Measurements from ENCODE around the gene PBX3.

PBX3 gene

GRCh38 chr9:125988479-125989050 lies 241.4 kb downstream of the PBX3 start:
- H3F3A ChIP-seq (ENCODE audit: insufficient read depth) = no peaks in the 10 kb centered on the region
- no peak for TF ChIP-seq EZH2phosphoT487 (conservative IDR thresholded peaks at IDR 0.05; ENCODE audit: low read length)
- TF ChIP-seq CTCF (IDR thresholded peaks at IDR 0.05; ENCODE audit: insufficient read depth, low read length, poor library complexity, severe bottlenecking) = no peak
- H3K9me3 ChIP-seq (ENCODE audit: insufficient read depth, low read length) = no peaks in the 10 kb centered on the region
- no peaks in the 10 kb centered on the region for H4K20me1 ChIP-seq (ENCODE audit: low read depth, low read length)
- no peak overlapping the region for H2AFZ ChIP-seq (ENCODE audit: low read depth, low read length, severe bottlenecking)
- H3K9ac ChIP-seq (ENCODE audit: low read length) = no peak overlapping the region
- H3K9me2 ChIP-seq (replicated peaks; ENCODE audit: insufficient read depth, low read length) = no peaks in the 10 kb centered on the region
- H3K36me3 ChIP-seq (ENCODE audit: low read length) = no peaks in the 10 kb centered on the region
- no peak overlapping the region for H3K27ac ChIP-seq (ENCODE audit: low read depth, low read length)
- no peaks in the 10 kb centered on the region for H3K27me3 ChIP-seq (ENCODE audit: low read length)
- no peaks in the 10 kb centered on the region for H3K79me2 ChIP-seq (ENCODE audit: insufficient read depth, low read length)
- no peak overlapping the region for H3K4me3 ChIP-seq (ENCODE audit: insufficient read depth, low read length, poor library complexity, severe bottlenecking)
- no peak overlapping the region for H3K4me2 ChIP-seq (ENCODE audit: low read depth, low read length, poor library complexity, severe bottlenecking)

- Histone ChIP-seq H3K9me3 (ENCODE audit: insufficient read depth, low read length) (no peaks in the 10 kb centered on the region), H3K27ac (ENCODE audit: low read depth, low read length) (no peak overlapping the region), H2AFZ (ENCODE audit: low read depth, low read length, severe bottlenecking) (no peak overlapping the region), H3F3A (ENCODE audit: insufficient read depth) (no peaks in the 10 kb centered on the region), H3K9ac (ENCODE audit: low read length) (no peak overlapping the region), H4K20me1 (ENCODE audit: low read depth, low read length) (no peaks in the 10 kb centered on the region), H3K27me3 (ENCODE audit: low read length) (no peaks in the 10 kb centered on the region), H3K79me2 (ENCODE audit: insufficient read depth, low read length) (no peaks in the 10 kb centered on the region), H3K36me3 (ENCODE audit: low read length) (no peaks in the 10 kb centered on the region), H3K9me2 (replicated peaks; ENCODE audit: insufficient read depth, low read length) (no peaks in the 10 kb centered on the region), H3K4me2 (ENCODE audit: low read depth, low read length, poor library complexity, severe bottlenecking) (no peak overlapping the region), H3K4me3 (ENCODE audit: insufficient read depth, low read length, poor library complexity, severe bottlenecking) (no peak overlapping the region)
- no peak for TF ChIP-seq EZH2phosphoT487 (conservative IDR thresholded peaks at IDR 0.05; ENCODE audit: low read length)
- no peak for TF ChIP-seq CTCF (IDR thresholded peaks at IDR 0.05; ENCODE audit: insufficient read depth, low read length, poor library complexity, severe bottlenecking)
Observed at GRCh38 chr9:125989090-125989501, 241.9 kb downstream of the PBX3 start.

- TF ChIP-seq CTCF (IDR thresholded peaks at IDR 0.05; ENCODE audit: insufficient read depth, low read length, poor library complexity, severe bottlenecking) = no peak
- no peak for TF ChIP-seq EZH2phosphoT487 (conservative IDR thresholded peaks at IDR 0.05; ENCODE audit: low read length)
Observed at GRCh38 chr9:125989524-125990180, 242.5 kb downstream of the PBX3 start.

More at GRCh38 chr9:125989524-125990180, 242.5 kb downstream of the PBX3 start:
- Histone ChIP-seq H3K9me3 (ENCODE audit: insufficient read depth, low read length) (no peaks in the 10 kb centered on the region), H3K27ac (ENCODE audit: low read depth, low read length) (no peak overlapping the region), H3K9me2 (replicated peaks; ENCODE audit: insufficient read depth, low read length) (no peaks in the 10 kb centered on the region), H3K9ac (ENCODE audit: low read length) (no peak overlapping the region), H3K27me3 (ENCODE audit: low read length) (no peaks in the 10 kb centered on the region), H3K4me2 (ENCODE audit: low read depth, low read length, poor library complexity, severe bottlenecking) (no peak overlapping the region), H3K79me2 (ENCODE audit: insufficient read depth, low read length) (no peaks in the 10 kb centered on the region), H2AFZ (ENCODE audit: low read depth, low read length, severe bottlenecking) (no peak overlapping the region), H3K4me3 (ENCODE audit: insufficient read depth, low read length, poor library complexity, severe bottlenecking) (no peak overlapping the region), H3K36me3 (ENCODE audit: low read length) (no peaks in the 10 kb centered on the region), H4K20me1 (ENCODE audit: low read depth, low read length) (no peaks in the 10 kb centered on the region), H3F3A (ENCODE audit: insufficient read depth) (no peaks in the 10 kb centered on the region)
